Liver (tissue), 9 donors: Measurements from ENCODE around the gene KLHL33. TPM values are rescaled to one million over a fixed set of nuclear protein-coding genes. Genes with fewer than 3 reads are reported as not detected.

ENCODE experiments used
- DNase-seq: peaks from one replicate; pipeline ENCODE4 v3.0.0-alpha.2; 2017; ENCODE audit warnings: low spot score
- H3K27ac ChIP-seq, 2 donors: one replicate each; pipeline ENCODE4 v1.7.0; 2013; ENCODE audit warnings: inconsistent platforms in 2 of 2, low read length in 2 of 2, control low read depth in 1 of 2, low read depth in 1 of 2, mild to moderate bottlenecking in 1 of 2
- H3K27me3 ChIP-seq, 4 donors: one replicate each; pipeline versions ENCODE4 v1.6.1 to v1.7.0; 2013; ENCODE audit warnings: low read length in 3 of 4, inconsistent platforms in 1 of 4, mild to moderate bottlenecking in 1 of 4, moderate library complexity in 1 of 4; ENCODE audit not compliant: control insufficient read depth in 4 of 4, insufficient read depth in 4 of 4
- H3K36me3 ChIP-seq, 4 donors: one replicate each; pipeline versions ENCODE4 v1.6.1 to v1.7.0; 2013; ENCODE audit warnings: low read length in 3 of 4, mild to moderate bottlenecking in 3 of 4, low read depth in 1 of 4, moderate library complexity in 1 of 4; ENCODE audit not compliant: control insufficient read depth in 4 of 4, insufficient read depth in 3 of 4
- H3K4me1 ChIP-seq, 4 donors: one replicate each; pipeline versions ENCODE4 v1.6.1 to v1.7.0; 2013; ENCODE audit warnings: low read length in 3 of 4, mild to moderate bottlenecking in 3 of 4, moderate library complexity in 1 of 4; ENCODE audit not compliant: control insufficient read depth in 4 of 4, insufficient read depth in 4 of 4
- H3K4me3 ChIP-seq, 3 donors: one replicate each; pipeline versions ENCODE4 v1.6.1 to v1.7.0; 2013; ENCODE audit warnings: low read length in 3 of 3, control low read depth in 1 of 3, low read depth in 1 of 3, mild to moderate bottlenecking in 1 of 3
- H3K9ac ChIP-seq, 2 donors: one replicate each; pipeline ENCODE4 v1.7.0; 2013; ENCODE audit warnings: low read length in 2 of 2, mild to moderate bottlenecking in 2 of 2, moderate library complexity in 2 of 2, control low read depth in 1 of 2, low read depth in 1 of 2
- H3K9me3 ChIP-seq, 4 donors: one replicate each; pipeline versions ENCODE4 v1.6.1 to v1.7.0; 2013; ENCODE audit warnings: low read length in 3 of 4; ENCODE audit not compliant: control insufficient read depth in 4 of 4
- EGR1 ChIP-seq, 2 donors: IDR thresholded peaks; 2 replicates each; pipeline ENCODE4 v1.6.1; 2016 to 2018; ENCODE audit warnings: antibody characterized with exemption in 2 of 2, low read depth in 2 of 2
- FOXA1 ChIP-seq: IDR thresholded peaks from 2 replicates; pipeline ENCODE4 v1.6.1; 2016; ENCODE audit warnings: antibody characterized with exemption
- FOXA2 ChIP-seq: IDR thresholded peaks from 2 replicates; pipeline ENCODE4 v1.6.1; 2016; ENCODE audit warnings: antibody characterized with exemption
- GABPA ChIP-seq, 2 donors: IDR thresholded peaks in 1 of 2; conservative IDR thresholded peaks in 1 of 2; 2 replicates each; pipeline ENCODE4 v1.6.1; 2016; ENCODE audit warnings: antibody characterized with exemption in 2 of 2, mild to moderate bottlenecking in 1 of 2, moderate library complexity in 1 of 2
- HNF4A ChIP-seq, 2 donors: conservative IDR thresholded peaks; 2 replicates each; pipeline ENCODE4 v1.6.1; 2016; ENCODE audit warnings: antibody characterized with exemption in 2 of 2, mild to moderate bottlenecking in 2 of 2
- HNF4G ChIP-seq: IDR thresholded peaks from 2 replicates; pipeline ENCODE4 v1.6.1; 2016; ENCODE audit warnings: antibody characterized with exemption
- JUND ChIP-seq, 2 donors: IDR thresholded peaks; 2 replicates each; pipeline ENCODE4 v1.6.1; 2016; ENCODE audit warnings: antibody characterized with exemption in 2 of 2
- RXRA ChIP-seq, 2 donors: IDR thresholded peaks; 2 replicates each; pipeline ENCODE4 v1.6.1; 2017 to 2018; ENCODE audit warnings: antibody characterized with exemption in 2 of 2, mild to moderate bottlenecking in 1 of 2
- SP1 ChIP-seq: IDR thresholded peaks from 2 replicates; pipeline ENCODE4 v1.6.1; 2018; ENCODE audit warnings: antibody characterized with exemption, mild to moderate bottlenecking
- TAF1 ChIP-seq: conservative IDR thresholded peaks from 2 replicates; pipeline ENCODE4 v1.6.1; 2016; ENCODE audit warnings: antibody characterized with exemption, mild to moderate bottlenecking
- YY1 ChIP-seq: IDR thresholded peaks from 2 replicates; pipeline ENCODE4 v1.6.1; 2016; ENCODE audit warnings: antibody characterized with exemption, mild to moderate bottlenecking
- WGBS: extraction: QIAGEN DNeasy Blood & Tissue Kit; methylation state at CpG from one replicate; pipeline ENCODE4 v1.1.7; 2013; 5-methylcytosine and 5-hydroxymethylcytosine counted together
- polyA plus RNA-seq, 2 donors: library from polyadenylated mRNA; stranded (reverse) in 1 of 2; unstranded in 1 of 2; fragments of 200-250 nt in 1 of 2; fragments of >200 nt in 1 of 2; fragmentation: Nextera tagmentation in 1 of 2; extraction: Ambion mirVana in 1 of 2; gene quantifications; one replicate each; pipeline versions ENCODE4 v1.2.1 to v1.2.3, GENCODE V29; 2013 to 2015
- total RNA-seq, 2 donors: library from RNA; depleted of rRNA; stranded (reverse); fragments of >200 nt; gene quantifications; one replicate each; pipeline ENCODE4 v1.2.3, GENCODE V29; 2014
- TF ChIP-seq, protein P1 (sequence below): IDR thresholded peaks from 2 replicates; pipeline ENCODE4 v1.6.1; 2016; ENCODE audit warnings: antibody characterized with exemption
- TF ChIP-seq, protein P2 (sequence below): fragments of 150-350 bp; IDR thresholded peaks from 2 replicates; pipeline ENCODE4 v1.5.1; 2017; ENCODE audit warnings: improper control_type of control experiment, low read depth, low read length; ENCODE audit not compliant: missing input control
- TF ChIP-seq, protein P3 (sequence below): IDR thresholded peaks from 2 replicates; pipeline ENCODE4 v1.6.1; 2016; ENCODE audit warnings: antibody characterized with exemption
- donor health status: healthy.
- donor health status: healthy.
- donor health status: healthy.
- donor health status: healthy.
- donor health status: healthy.

The KLHL33 gene
- total and polyA plus RNA-seq, 4 donors = 0.06 to 0.23 (median 0.15) TPM

DNA sequence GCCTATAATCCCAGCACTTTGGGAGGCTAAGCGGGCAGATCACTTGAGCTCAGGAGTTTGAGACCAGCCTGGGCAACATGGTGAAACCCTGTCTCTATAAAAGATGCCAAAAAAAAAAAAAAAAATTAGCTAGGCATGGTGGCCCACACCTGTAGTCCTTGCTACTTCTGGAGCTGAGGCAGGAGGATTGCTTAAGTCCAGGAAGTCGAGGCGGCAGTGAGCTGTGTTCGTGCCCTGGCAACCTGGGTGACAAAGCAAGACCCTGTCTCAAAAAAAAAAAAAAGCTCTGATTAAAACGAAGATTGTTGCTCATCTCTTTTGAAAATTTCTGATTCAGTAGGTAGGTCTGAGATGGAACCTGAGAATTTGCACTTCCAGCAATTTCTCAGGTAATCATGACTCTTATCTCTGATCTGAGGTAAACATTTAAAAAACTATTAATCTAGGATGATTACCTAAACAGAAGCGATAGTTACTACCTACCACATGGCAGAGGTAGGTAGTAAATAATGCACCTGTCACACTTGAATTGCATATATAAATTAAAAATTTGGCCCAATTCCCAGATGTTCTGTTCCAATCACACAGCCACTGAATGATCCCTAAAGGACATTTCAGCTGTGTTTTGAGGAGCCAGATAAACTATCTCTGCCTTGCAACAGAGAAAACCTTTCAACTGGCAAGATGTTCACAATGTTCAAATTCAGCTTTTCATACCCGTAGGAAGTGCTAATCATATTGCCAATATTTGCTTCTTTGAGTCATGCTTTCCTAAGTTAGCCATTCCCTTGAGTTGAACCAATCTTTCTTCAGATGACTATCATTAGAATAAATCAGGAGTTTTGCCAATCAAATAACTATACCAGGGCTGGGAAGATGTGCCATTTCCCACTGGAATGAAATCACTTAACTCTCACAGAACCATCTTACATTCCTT is 18.4 kb downstream of the KLHL33 start:
- H3K27ac ChIP-seq = no peak overlapping the region
- no peak for TF ChIP-seq SP1
- no peak for TF ChIP-seq JUND (IDR thresholded peaks at IDR 0.05)
- TF ChIP-seq, protein P1, sequence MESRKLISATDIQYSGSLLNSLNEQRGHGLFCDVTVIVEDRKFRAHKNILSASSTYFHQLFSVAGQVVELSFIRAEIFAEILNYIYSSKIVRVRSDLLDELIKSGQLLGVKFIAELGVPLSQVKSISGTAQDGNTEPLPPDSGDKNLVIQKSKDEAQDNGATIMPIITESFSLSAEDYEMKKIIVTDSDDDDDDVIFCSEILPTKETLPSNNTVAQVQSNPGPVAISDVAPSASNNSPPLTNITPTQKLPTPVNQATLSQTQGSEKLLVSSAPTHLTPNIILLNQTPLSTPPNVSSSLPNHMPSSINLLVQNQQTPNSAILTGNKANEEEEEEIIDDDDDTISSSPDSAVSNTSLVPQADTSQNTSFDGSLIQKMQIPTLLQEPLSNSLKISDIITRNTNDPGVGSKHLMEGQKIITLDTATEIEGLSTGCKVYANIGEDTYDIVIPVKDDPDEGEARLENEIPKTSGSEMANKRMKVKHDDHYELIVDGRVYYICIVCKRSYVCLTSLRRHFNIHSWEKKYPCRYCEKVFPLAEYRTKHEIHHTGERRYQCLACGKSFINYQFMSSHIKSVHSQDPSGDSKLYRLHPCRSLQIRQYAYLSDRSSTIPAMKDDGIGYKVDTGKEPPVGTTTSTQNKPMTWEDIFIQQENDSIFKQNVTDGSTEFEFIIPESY = no peak
- TF ChIP-seq GABPA (IDR thresholded peaks at IDR 0.05 in 1 of 2, conservative IDR thresholded peaks at IDR 0.05 in 1 of 2) = no peak
- TF ChIP-seq, protein P2, sequence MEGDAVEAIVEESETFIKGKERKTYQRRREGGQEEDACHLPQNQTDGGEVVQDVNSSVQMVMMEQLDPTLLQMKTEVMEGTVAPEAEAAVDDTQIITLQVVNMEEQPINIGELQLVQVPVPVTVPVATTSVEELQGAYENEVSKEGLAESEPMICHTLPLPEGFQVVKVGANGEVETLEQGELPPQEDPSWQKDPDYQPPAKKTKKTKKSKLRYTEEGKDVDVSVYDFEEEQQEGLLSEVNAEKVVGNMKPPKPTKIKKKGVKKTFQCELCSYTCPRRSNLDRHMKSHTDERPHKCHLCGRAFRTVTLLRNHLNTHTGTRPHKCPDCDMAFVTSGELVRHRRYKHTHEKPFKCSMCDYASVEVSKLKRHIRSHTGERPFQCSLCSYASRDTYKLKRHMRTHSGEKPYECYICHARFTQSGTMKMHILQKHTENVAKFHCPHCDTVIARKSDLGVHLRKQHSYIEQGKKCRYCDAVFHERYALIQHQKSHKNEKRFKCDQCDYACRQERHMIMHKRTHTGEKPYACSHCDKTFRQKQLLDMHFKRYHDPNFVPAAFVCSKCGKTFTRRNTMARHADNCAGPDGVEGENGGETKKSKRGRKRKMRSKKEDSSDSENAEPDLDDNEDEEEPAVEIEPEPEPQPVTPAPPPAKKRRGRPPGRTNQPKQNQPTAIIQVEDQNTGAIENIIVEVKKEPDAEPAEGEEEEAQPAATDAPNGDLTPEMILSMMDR = no peak
- TF ChIP-seq YY1 = no peak
- TF ChIP-seq, protein P3, sequence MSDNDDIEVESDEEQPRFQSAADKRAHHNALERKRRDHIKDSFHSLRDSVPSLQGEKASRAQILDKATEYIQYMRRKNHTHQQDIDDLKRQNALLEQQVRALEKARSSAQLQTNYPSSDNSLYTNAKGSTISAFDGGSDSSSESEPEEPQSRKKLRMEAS = no peak
- no peak for TF ChIP-seq FOXA2
- TF ChIP-seq FOXA1 = no peak
- H3K4me3 ChIP-seq = no peak overlapping the region
- peaks cover 0 to 9% (median 4%) of the 10 kb centered on the region in 4 donors for H3K4me1 ChIP-seq
- H3K36me3 ChIP-seq = no peaks in the 10 kb centered on the region
- WGBS = 60% methylated on average over 7 of the region's 7 CpGs
- no peak overlapping the region for H3K9ac ChIP-seq
- no peaks in the 10 kb centered on the region for H3K9me3 ChIP-seq
- no peak for DNase-seq
- H3K27me3 ChIP-seq = no peaks in the 10 kb centered on the region

DNA sequence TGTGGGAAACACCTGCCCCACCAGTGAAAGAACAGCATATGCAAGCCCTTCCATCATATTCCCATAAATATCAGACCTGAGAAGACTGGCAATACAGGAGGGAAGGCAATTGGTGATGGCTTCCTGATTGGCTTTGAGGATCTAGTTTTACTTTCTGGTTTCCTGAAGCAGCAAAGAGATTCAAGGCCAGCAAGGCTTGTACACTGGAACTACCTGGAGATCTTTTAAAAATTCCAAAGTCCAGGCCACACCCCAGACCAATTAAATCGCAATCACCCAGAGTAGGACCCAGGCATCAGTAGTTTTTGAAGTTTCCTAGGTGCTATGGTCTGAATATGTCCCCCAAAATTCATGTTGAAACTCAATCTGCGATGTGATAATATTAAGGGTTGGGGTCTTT is 19.7 kb downstream of the KLHL33 start:
- no peak for DNase-seq

More for the DNA sequence above, 19.7 kb downstream of the KLHL33 start:
- no peaks in the 10 kb centered on the region for H3K9me3 ChIP-seq
- TF ChIP-seq, protein P1 = no peak
- TF ChIP-seq, protein P3 = no peak
- no peak for TF ChIP-seq HNF4G
- TF ChIP-seq, protein P2 = no peak
- TF ChIP-seq HNF4A (conservative IDR thresholded peaks at IDR 0.05) = no peak
- no peak for TF ChIP-seq GABPA (IDR thresholded peaks at IDR 0.05 in 1 of 2, conservative IDR thresholded peaks at IDR 0.05 in 1 of 2)
- no peak for TF ChIP-seq FOXA2
- no peak for TF ChIP-seq TAF1
- TF ChIP-seq SP1 = no peak
- no peak for TF ChIP-seq JUND (IDR thresholded peaks at IDR 0.05)
- no peak for TF ChIP-seq EGR1 (IDR thresholded peaks at IDR 0.05; ENCODE audit: low read depth in 2 of 2)
- TF ChIP-seq RXRA (IDR thresholded peaks at IDR 0.05) = no peak
- no peak for TF ChIP-seq YY1
- H3K9ac ChIP-seq = no peak overlapping the region
- H3K36me3 ChIP-seq = no peaks in the 10 kb centered on the region
- H3K4me3 ChIP-seq = no peak overlapping the region
- H3K4me1 ChIP-seq = peaks cover 0 to 14% (median 8%) of the 10 kb centered on the region in 4 donors
- H3K27ac ChIP-seq = no peak overlapping the region
- H3K27me3 ChIP-seq = no peaks in the 10 kb centered on the region
- 79% methylated on average over 2 of the region's 2 CpGs for WGBS
